HEK293 (cell line): Measurements from ENCODE around the gene FOXC2.

ENCODE experiments used
- ZBTB17 ChIP-seq: fragments of 450-650 bp; formaldehyde crosslinking; IDR thresholded peaks from 2 replicates; pipeline ENCODE4 v1.5.1; 2016; ENCODE audit warnings: missing biosample characterization, missing genetic modification characterization
- ZNF701 ChIP-seq: fragments of 450-650 bp; formaldehyde crosslinking; IDR thresholded peaks from 2 replicates; pipeline ENCODE4 v1.5.1; 2016; ENCODE audit warnings: missing biosample characterization, missing genetic modification characterization
- ZNF747 ChIP-seq: fragments of 450-650 bp; formaldehyde crosslinking; IDR thresholded peaks from 2 replicates; pipeline ENCODE4 v1.5.1; 2016; ENCODE audit warnings: missing biosample characterization, missing genetic modification characterization
- ZNF785 ChIP-seq: fragments of 450-650 bp; formaldehyde crosslinking; IDR thresholded peaks from 2 replicates; pipeline ENCODE4 v1.5.1; 2016; ENCODE audit warnings: missing biosample characterization, missing genetic modification characterization

DNA sequence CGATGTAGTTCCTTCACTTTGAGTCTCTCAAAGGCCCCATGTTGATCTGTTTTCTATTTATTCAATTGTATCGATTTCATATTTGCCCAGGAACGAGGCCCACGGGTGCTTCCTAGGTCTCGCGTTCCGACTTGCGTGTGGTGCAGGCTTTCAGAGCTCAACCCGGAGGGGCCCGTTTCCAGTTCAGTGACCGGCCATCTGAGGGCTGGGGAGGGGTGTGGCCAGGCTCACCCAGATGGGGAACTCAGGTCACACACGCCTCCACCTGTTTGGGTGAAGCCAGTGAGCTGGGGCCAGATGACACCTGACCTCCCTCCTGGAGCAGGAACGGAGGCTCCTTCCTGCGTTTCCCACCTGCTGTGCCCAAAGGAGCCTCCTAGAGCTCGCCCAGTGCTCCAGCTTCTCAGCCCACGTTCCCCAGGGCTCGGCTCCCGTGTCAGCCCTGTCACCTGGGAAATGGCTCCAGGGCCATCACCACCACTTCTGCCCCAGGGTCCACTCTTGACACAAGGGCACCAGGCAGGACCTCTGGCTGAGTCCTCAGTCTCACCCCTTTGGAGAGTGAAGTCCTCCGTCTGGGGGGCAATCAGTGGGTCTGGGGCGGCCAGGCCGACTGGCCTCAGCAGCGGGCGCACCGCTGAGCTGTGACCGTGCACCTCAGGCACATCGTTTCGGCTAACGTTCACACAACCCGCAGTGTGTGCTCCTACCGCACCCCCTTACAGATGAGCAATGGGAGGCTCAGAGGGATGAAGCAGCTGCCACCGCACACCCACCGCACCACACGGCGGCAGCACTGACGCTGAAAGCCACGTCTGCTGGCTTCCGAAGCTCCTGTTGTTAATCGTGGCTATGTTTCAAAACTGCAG, 38.3 kb upstream of the FOXC2 start:
- no peak for TF ChIP-seq ZNF785 (tag by site-specific recombination)
- no peak for TF ChIP-seq ZBTB17 (tag by site-specific recombination)
- no peak for TF ChIP-seq ZNF747
- no peak for TF ChIP-seq ZNF701 (tag by site-specific recombination)
